HFFc6 (cell line): ENCODE measurements around the gene TOX2. TPM values are rescaled to one million over a fixed set of nuclear protein-coding genes. Genes with fewer than 3 reads are reported as not detected.

ENCODE experiments used
- DNase-seq: peaks from one replicate; pipeline ENCODE4 v3.0.0-alpha.2; 2018
- H3K27ac Mint-ChIP-seq: 2 replicates; pipeline ENCODE4 v1.8.0; 2020; ENCODE audit warnings: mild to moderate bottlenecking, mixed read lengths
- H3K27me3 Mint-ChIP-seq: 2 replicates; pipeline ENCODE4 v1.8.0; 2021; ENCODE audit warnings: mild to moderate bottlenecking, moderate library complexity, mixed read lengths; ENCODE audit not compliant: insufficient read depth
- H3K36me3 Mint-ChIP-seq: 2 replicates; pipeline ENCODE4 v1.8.0; 2021; ENCODE audit warnings: low read depth, mixed read lengths
- H3K4me1 Mint-ChIP-seq: 2 replicates; pipeline ENCODE4 v1.8.0; 2020; ENCODE audit warnings: low read depth, mixed read lengths
- H3K4me3 Mint-ChIP-seq: 2 replicates; pipeline ENCODE4 v1.8.0; 2020; ENCODE audit warnings: mild to moderate bottlenecking, moderate library complexity, mixed read lengths
- H3K9me3 Mint-ChIP-seq: 2 replicates; pipeline ENCODE4 v1.8.0; 2020; ENCODE audit warnings: mild to moderate bottlenecking, mixed read lengths
- CTCF ChIP-seq: fragments of 200-600 bp; sonication (generic); IDR thresholded peaks from 2 replicates; pipeline ENCODE4 v1.5.0; 2021; ENCODE audit warnings: antibody characterized with exemption, mild to moderate bottlenecking
- total RNA-seq, 6 experiments: library from RNA; stranded (reverse); fragmentation: NEBNext Ultra II Directional; extraction: Animal tissue kit (Norgen Biotek cat#: 25700); gene quantifications; 2 replicates in 1 of 6; 3 replicates in 5 of 6; pipeline ENCODE4 v1.2.3, GENCODE V29; 2021

Gene TOX2
- total RNA-seq, 6 experiments from 2014 or later: 46.1 to 68.2 (median 60.2) TPM

GRCh38 chr20:44028868-44029847 lies 114.5 kb downstream of the TOX2 start:
- Mint-ChIP-seq H3K4me3 (no peak overlapping the region), H3K9me3 (no peaks in the 10 kb centered on the region), H3K27ac (no peak overlapping the region; the same call in 1 of the 2 replicates), H3K27me3 (peaks cover 10% of the 10 kb centered on the region), H3K36me3 (peaks cover 17% of the 10 kb centered on the region), H3K4me1 (peaks cover 46% of the 10 kb centered on the region)
- DNase-seq: no peak
- no peak for TF ChIP-seq CTCF

- Mint-ChIP-seq H3K27ac (no peak overlapping the region; the same call in 1 of the 2 replicates), H3K4me1 (peaks cover 46% of the 10 kb centered on the region), H3K36me3 (peaks cover 21% of the 10 kb centered on the region), H3K27me3 (peaks cover 10% of the 10 kb centered on the region), H3K4me3 (no peak overlapping the region), H3K9me3 (no peaks in the 10 kb centered on the region)
- TF ChIP-seq CTCF: no peak
- no peak for DNase-seq
Measured at GRCh38 chr20:44029848-44030230, 115.2 kb downstream of the TOX2 start.

GRCh38 chr20:44030394-44030793 lies 115.7 kb downstream of the TOX2 start:
- peaks cover 46% of the 10 kb centered on the region for H3K4me1 Mint-ChIP-seq
- H3K27me3 Mint-ChIP-seq: peaks cover 10% of the 10 kb centered on the region
- H3K36me3 Mint-ChIP-seq: peaks cover 26% of the 10 kb centered on the region
- no peak for DNase-seq
- no peaks in the 10 kb centered on the region for H3K9me3 Mint-ChIP-seq
- H3K4me3 Mint-ChIP-seq: no peak overlapping the region
- H3K27ac Mint-ChIP-seq: no peak overlapping the region
- TF ChIP-seq CTCF: no peak

DNA sequence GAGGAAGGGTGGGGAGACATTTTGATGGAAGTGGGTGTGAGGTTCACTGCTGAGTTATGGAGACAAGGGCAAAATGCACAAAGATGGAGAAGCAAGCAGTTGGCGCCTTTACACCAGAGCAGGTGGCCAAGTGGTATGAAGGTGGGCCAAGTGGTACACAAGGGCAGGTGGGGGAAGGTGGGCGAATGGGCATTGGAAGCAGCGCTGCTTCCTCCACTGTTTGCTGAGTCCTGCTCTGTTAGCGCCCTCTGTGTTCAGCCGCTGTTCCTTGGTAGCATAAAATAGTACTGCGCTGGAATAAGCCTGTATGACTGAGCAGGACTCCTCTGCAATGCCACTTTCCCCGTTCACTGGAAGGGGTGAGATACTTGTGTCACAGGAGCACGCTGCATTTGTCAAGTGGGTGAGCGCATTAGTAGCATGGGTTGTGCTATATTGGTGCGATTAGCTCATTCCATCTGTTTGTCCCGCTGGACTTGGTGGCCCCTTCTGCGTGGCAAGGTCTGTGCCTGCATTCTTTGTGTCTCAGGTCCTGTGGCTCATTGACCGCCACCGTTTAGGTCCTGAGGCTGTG lies 116.4 kb downstream of the TOX2 start:
- peaks cover 10% of the 10 kb centered on the region for H3K27me3 Mint-ChIP-seq
- H3K4me3 Mint-ChIP-seq: no peak overlapping the region
- H3K27ac Mint-ChIP-seq: no peak overlapping the region
- H3K9me3 Mint-ChIP-seq: no peaks in the 10 kb centered on the region
- no peak for DNase-seq
- TF ChIP-seq CTCF: no peak
- H3K4me1 Mint-ChIP-seq: peaks cover 40% of the 10 kb centered on the region
- peaks cover 26% of the 10 kb centered on the region for H3K36me3 Mint-ChIP-seq

DNA sequence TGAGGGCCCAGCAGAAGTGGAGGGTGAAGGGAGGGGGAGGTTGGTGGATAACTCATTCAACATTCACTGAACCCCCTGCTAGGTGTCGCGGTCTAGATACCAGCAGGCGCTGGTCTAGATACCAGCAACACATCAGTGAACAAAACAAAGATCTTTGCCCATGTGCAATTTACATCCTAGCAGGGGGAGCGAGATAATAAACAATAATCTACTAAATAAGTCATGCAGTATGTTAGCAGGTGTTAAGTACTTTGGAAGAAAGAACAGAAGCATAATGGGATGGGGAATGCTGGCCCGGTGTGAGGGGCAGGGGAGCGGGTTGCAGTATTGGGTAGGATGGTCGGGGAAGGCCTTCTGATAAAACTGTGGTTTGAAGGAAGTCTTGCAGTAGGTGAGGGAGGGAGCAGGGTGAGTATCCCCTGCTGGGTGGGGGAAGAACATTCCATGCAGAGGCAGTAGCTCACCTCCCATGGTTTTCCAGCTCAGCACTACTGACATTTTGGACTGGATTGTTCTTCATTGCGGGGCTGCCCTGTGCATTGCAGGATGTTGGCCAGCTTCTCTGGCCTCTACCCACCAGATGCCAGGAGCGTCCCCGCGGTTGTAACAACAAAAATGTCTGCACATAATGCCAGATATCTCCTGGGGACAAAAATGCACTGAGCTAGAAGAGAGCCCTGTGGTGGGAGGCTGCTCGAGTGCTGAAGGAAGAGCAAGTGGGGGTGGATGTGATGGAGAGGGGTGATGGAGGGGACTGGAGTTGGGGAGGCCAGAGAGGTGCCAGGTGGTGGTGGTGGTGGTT lies 117.3 kb downstream of the TOX2 start:
- peaks cover 31% of the 10 kb centered on the region for H3K4me1 Mint-ChIP-seq
- H3K27me3 Mint-ChIP-seq: peaks cover 10% of the 10 kb centered on the region

More for the DNA sequence above, 117.3 kb downstream of the TOX2 start:
- Mint-ChIP-seq H3K4me3 (no peak overlapping the region), H3K9me3 (no peaks in the 10 kb centered on the region), H3K36me3 (peaks cover 26% of the 10 kb centered on the region), H3K27ac (no peak overlapping the region)
- no peak for TF ChIP-seq CTCF
- DNase-seq: no peak
